ENCODE results near the gene DESI2. TPM values are rescaled to one million over a fixed set of nuclear protein-coding genes. Genes with fewer than 3 reads are reported as not detected.
A peak's percentile ranks its signal among the peaks of the same experiment; 100 is the strongest.

Gene DESI2
- total and polyA plus RNA-seq, 4 experiments from 2014 or later = 13.0 to 22.8 (median 18.9) TPM

DNA sequence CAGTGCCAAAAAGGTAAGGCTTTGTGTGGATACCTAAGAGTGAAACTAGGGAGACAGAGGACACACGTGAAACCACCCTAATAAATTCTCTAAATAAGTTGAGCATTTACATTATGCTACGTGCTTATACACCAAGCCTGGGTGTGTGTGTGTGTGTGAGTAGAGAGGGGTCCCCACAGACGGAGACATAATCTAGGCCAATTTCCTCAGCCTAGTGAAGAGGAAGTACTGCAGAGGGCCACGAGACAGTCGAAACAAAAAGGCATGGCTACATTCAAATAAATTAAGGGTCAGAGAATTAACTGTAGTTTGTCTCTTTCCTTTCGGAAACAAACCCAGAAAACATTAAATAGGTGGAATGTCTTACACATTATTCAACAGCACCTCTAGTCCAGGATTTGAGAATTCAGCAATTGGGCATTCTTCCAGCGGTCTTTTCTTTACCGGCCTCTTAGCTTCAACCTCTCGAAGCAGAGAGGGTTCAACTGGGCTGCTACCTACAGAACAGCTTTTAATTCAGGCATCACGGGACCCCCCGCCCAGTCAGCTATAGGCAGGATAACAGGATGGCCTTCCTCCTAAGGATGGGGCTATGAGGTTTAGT lies 75.0 kb downstream of the DESI2 start:
- H3K4me3 Mint-ChIP-seq = peak overlapping the region in 4 of 8 donors; percentile 5 to 58 (median 28)
- no peaks in the 10 kb centered on the region for H3K27me3 ChIP-seq (ENCODE audit: insufficient read depth, low read length)
- H3K9me3 ChIP-seq (ENCODE audit: control insufficient read depth in 1 of 2, low read length in 2 of 2) = no peaks in the 10 kb centered on the region
- intact Hi-C loops (cut with micrococcal nuclease) = no loop called here
- H3K27me3 Mint-ChIP-seq = peaks cover 0 to 12% of the 10 kb centered on the region in 2 donors
- H3K9me3 Mint-ChIP-seq = peaks cover 0 to 2% (median 0%) of the 10 kb centered on the region in 8 donors
- no peaks in the 10 kb centered on the region for H3K36me3 ChIP-seq (ENCODE audit: insufficient read depth, low read length)
- H3K4me1 ChIP-seq (ENCODE audit: insufficient read depth, low read length) = no peaks in the 10 kb centered on the region
- H3K36me3 Mint-ChIP-seq = peaks cover 0 to 4% of the 10 kb centered on the region in 2 donors
- no peak for DNase-seq
- H3K27ac Mint-ChIP-seq = no peak overlapping the region
- H3K4me3 ChIP-seq (ENCODE audit: low read length in 2 of 2) = no peak overlapping the region
- ChIA-PET POLR2A (ENCODE audit: partially characterized antibody) (no interaction called here), CTCF (ENCODE audit: partially characterized antibody) (no interaction called here)
- H3K27ac ChIP-seq (ENCODE audit: low read depth, low read length) = no peak overlapping the region
- peaks cover 7 to 15% (median 9%) of the 10 kb centered on the region in 4 donors for H3K4me1 Mint-ChIP-seq

DNA sequence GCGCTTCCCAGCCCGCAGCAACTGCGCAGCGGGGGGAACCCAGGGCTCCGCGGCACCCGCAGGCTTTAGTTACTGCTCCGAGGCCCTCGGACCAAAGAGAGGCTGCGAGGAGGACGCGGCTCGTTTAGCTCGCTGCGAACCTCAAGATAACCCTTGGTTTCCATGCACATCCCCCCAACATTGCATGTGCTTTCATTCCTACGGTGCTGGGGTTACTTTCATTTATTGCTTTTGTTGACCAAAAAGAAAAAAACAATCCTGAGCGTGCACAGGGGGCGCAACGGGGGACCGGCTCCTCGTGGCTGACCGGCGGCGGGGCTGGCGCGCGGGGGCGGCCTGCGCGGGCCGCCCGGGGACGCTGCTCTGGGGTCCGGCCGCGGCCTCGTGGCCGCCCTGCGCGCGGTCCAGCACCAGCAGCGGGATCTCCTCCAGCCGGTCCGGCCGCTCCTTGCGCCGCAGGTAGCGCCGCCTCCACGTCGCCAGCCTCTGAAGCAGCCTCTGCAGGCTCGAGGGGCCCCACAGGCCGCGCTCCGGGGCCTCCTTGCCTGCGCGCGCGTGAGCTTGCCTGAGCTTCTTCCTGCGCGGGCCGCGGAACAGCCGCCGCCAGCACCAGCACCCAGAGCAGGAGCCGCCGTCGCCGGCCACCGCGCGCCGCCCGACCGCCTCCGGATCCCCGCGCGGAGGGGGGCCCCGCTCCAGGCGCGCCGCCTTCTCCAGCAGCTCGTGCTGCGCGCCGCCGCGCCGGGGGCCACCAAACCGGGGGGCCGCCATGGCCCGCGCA lies 77.4 kb downstream of the DESI2 start:
- Mint-ChIP-seq H3K36me3 (peaks cover 0 to 4% of the 10 kb centered on the region in 2 donors), H3K27me3 (peaks cover 0 to 12% of the 10 kb centered on the region in 2 donors), H3K4me1 (peaks cover 7 to 15% (median 9%) of the 10 kb centered on the region in 4 donors), H3K9me3 (peaks cover 0 to 2% (median 0%) of the 10 kb centered on the region in 8 donors), H3K4me3 (peak overlapping the region; percentile 87 to 95 (median 92)), H3K27ac (peak overlapping the region in 5 of 7 donors; percentile 48 to 71 (median 64))
- no peak overlapping the region for H3K27ac ChIP-seq (ENCODE audit: low read depth, low read length)
- no peaks in the 10 kb centered on the region for H3K36me3 ChIP-seq (ENCODE audit: insufficient read depth, low read length)
- H3K4me3 ChIP-seq (ENCODE audit: low read length in 2 of 2) = peak overlapping the region in 1 of 2 donors; percentile 60
- CTCF ChIA-PET (ENCODE audit: partially characterized antibody) = no interaction called here
- POLR2A ChIA-PET (ENCODE audit: partially characterized antibody) = interaction anchor here (1.1 to 1.4 kb wide), 2 partner anchors 105 to 134 kb away, joined by 3 to 7 read pairs; partner anchors contain the start of genes COX20 and HNRNPU
- intact Hi-C loops (cut with micrococcal nuclease) = no loop called here
- no peaks in the 10 kb centered on the region for H3K4me1 ChIP-seq (ENCODE audit: insufficient read depth, low read length)
- peak in 4 of 5 donors; percentile 15 to 26 (median 20) for DNase-seq
- no peaks in the 10 kb centered on the region for H3K27me3 ChIP-seq (ENCODE audit: insufficient read depth, low read length)
- no peaks in the 10 kb centered on the region for H3K9me3 ChIP-seq (ENCODE audit: control insufficient read depth in 1 of 2, low read length in 2 of 2)

DNA sequence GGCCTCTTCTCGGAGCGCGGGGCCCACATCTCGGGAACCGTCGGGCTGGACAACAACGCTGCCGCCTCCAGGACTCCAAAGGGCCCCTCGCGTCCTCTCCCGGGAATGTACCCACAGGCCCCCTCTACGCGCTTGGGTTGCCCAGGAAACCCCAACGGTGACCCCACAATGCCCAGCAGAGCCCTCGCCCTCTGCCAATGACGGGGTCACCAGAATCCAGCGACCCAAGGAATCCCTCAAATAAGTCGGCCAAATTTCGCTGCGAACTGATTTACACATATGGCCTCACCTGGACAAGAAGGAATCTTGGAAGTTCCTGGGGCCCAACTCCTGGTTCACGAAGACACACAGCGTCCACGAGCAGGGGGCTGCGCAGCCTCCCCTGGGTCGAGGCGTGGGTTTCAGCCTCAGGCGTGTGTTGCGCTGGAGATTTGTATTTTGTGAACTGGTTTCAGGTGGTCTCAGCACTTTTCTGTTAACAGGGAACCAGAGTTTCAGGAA lies 78.1 kb downstream of the DESI2 start:
- Mint-ChIP-seq H3K4me3 (peak overlapping the region; percentile 75 to 84 (median 80)), H3K9me3 (peaks cover 0 to 2% (median 0%) of the 10 kb centered on the region in 8 donors), H3K27ac (peak overlapping the region in 1 of 7 donors; percentile 36), H3K27me3 (peaks cover 0 to 12% of the 10 kb centered on the region in 2 donors), H3K4me1 (peaks cover 7 to 15% (median 9%) of the 10 kb centered on the region in 4 donors), H3K36me3 (peaks cover 0 to 4% of the 10 kb centered on the region in 2 donors)
- POLR2A ChIA-PET (ENCODE audit: partially characterized antibody) = interaction anchor here (1.4 kb wide), 1 partner anchor 104 kb away, joined by 7 read pairs; the partner anchor contains the start of gene COX20
- intact Hi-C loops (cut with micrococcal nuclease) = no loop called here
- H3K4me3 ChIP-seq (ENCODE audit: low read length in 2 of 2) = no peak overlapping the region
- H3K27me3 ChIP-seq (ENCODE audit: insufficient read depth, low read length) = no peaks in the 10 kb centered on the region
- H3K36me3 ChIP-seq (ENCODE audit: insufficient read depth, low read length) = no peaks in the 10 kb centered on the region
- H3K9me3 ChIP-seq (ENCODE audit: control insufficient read depth in 1 of 2, low read length in 2 of 2) = no peaks in the 10 kb centered on the region
- no peaks in the 10 kb centered on the region for H3K4me1 ChIP-seq (ENCODE audit: insufficient read depth, low read length)
- CTCF ChIA-PET (ENCODE audit: partially characterized antibody) = no interaction called here
- no peak overlapping the region for H3K27ac ChIP-seq (ENCODE audit: low read depth, low read length)
- no peak for DNase-seq

DNA sequence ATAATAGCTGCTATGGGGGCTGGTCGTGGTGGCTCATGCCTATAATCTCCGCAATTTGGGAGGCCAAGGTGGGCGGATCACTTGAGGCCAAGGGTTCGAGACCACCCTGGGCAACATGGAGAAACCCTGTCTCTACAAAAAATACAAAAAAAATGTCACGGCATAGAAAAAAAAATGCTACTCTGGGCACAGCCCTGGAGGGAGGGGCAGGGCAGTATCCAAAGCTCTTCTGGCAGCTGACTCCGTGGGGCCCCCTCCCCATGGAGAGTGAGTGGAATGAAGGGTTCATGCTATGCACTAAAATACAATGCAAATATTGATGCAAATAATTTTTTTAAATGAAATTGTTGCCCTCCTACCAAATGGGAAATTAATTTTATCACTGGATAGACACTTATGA lies 78.7 kb downstream of the DESI2 start:
- Mint-ChIP-seq H3K27ac (no peak overlapping the region), H3K9me3 (peaks cover 0 to 2% (median 0%) of the 10 kb centered on the region in 8 donors), H3K4me3 (peak overlapping the region in 7 of 8 donors; percentile 20 to 84 (median 54)), H3K27me3 (peaks cover 0 to 12% of the 10 kb centered on the region in 2 donors), H3K4me1 (peaks cover 7 to 15% (median 9%) of the 10 kb centered on the region in 4 donors), H3K36me3 (peaks cover 0 to 4% of the 10 kb centered on the region in 2 donors)
- CTCF ChIA-PET (ENCODE audit: partially characterized antibody) = no interaction called here
- H3K4me1 ChIP-seq (ENCODE audit: insufficient read depth, low read length) = no peaks in the 10 kb centered on the region
- H3K9me3 ChIP-seq (ENCODE audit: control insufficient read depth in 1 of 2, low read length in 2 of 2) = no peaks in the 10 kb centered on the region
- H3K27ac ChIP-seq (ENCODE audit: low read depth, low read length) = no peak overlapping the region
- H3K4me3 ChIP-seq (ENCODE audit: low read length in 2 of 2) = no peak overlapping the region
- no peak for DNase-seq
- POLR2A ChIA-PET (ENCODE audit: partially characterized antibody) = no interaction called here
- H3K36me3 ChIP-seq (ENCODE audit: insufficient read depth, low read length) = no peaks in the 10 kb centered on the region
- no peaks in the 10 kb centered on the region for H3K27me3 ChIP-seq (ENCODE audit: insufficient read depth, low read length)
- intact Hi-C loops (cut with micrococcal nuclease) = no loop called here

DNA sequence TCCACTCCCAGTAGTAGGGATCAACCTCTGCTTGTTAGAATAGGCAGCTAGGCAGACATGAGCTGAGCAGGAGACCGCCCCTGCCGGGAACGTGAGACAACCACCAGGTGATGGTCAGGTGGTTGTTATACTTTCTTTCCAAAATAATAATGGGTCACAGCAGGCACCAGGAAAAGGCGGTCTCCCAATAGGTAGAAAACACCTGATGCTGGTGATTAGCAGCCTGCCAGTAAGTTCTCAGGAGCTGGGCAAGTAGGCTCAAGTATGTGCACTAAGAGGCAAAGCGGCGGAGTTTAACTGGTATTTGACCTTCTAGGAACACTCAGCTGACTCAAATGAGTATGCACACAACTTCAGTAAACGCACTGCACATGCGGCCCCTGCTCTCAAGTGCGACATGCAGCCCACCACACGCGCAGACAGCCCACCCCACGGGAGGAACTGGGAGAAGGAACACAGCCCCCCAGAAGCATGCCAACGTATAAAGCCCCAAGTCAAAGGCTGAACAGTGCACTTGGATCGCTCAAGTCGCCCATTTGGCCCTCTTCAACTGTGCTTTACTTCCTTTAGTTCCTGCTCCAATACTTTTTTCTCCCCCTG lies 80.0 kb downstream of the DESI2 start:
- no peak overlapping the region for H3K4me3 ChIP-seq (ENCODE audit: low read length in 2 of 2)
- intact Hi-C loops (cut with micrococcal nuclease) = no loop called here
- no peaks in the 10 kb centered on the region for H3K9me3 ChIP-seq (ENCODE audit: control insufficient read depth in 1 of 2, low read length in 2 of 2)
- H3K27ac ChIP-seq (ENCODE audit: low read depth, low read length) = no peak overlapping the region
- H3K4me1 Mint-ChIP-seq = peaks cover 7 to 15% (median 9%) of the 10 kb centered on the region in 4 donors
- peaks cover 0 to 4% of the 10 kb centered on the region in 2 donors for H3K36me3 Mint-ChIP-seq
- peaks cover 0 to 8% of the 10 kb centered on the region in 2 donors for H3K27me3 Mint-ChIP-seq
- peak overlapping the region in 4 of 8 donors; percentile 14 to 49 (median 48) for H3K4me3 Mint-ChIP-seq
- DNase-seq = no peak
- H3K27ac Mint-ChIP-seq = no peak overlapping the region
- no peaks in the 10 kb centered on the region for H3K4me1 ChIP-seq (ENCODE audit: insufficient read depth, low read length)
- peaks cover 0 to 2% (median 0%) of the 10 kb centered on the region in 8 donors for H3K9me3 Mint-ChIP-seq
- CTCF ChIA-PET (ENCODE audit: partially characterized antibody) = interaction anchor here (1.8 kb wide), 1 partner anchor 69 kb away, joined by 4 read pairs; no protein-coding TSS in a partner anchor
- POLR2A ChIA-PET (ENCODE audit: partially characterized antibody) = no interaction called here
- no peaks in the 10 kb centered on the region for H3K36me3 ChIP-seq (ENCODE audit: insufficient read depth, low read length)
- H3K27me3 ChIP-seq (ENCODE audit: insufficient read depth, low read length) = no peaks in the 10 kb centered on the region

DNA sequence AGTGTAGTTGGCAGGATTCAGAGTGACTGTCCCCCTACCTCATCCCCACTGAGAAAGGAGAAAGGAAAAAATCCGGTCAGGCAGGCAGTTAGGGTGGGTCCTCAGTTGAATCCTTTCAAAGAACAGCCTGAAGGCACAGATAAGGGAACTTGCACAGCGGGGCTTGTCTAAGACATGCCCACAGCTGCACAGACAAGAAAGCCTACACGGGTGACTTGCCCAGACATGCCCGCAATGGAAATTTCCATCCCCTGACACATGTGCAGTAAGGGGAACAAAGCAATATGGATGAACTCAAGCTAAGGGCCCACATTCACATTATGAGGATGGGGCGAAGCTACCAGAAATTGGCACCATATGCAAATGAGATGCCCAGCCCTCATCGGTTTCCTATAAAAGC lies 82.5 kb downstream of the DESI2 start:
- CTCF ChIA-PET (ENCODE audit: partially characterized antibody) = no interaction called here
- no peak overlapping the region for H3K27ac ChIP-seq (ENCODE audit: low read depth, low read length)
- no peak for DNase-seq
- intact Hi-C loops (cut with micrococcal nuclease) = no loop called here
- H3K9me3 ChIP-seq (ENCODE audit: control insufficient read depth in 1 of 2, low read length in 2 of 2) = no peaks in the 10 kb centered on the region
- Mint-ChIP-seq H3K4me1 (peaks cover 0 to 4% (median under 1%) of the 10 kb centered on the region in 4 donors), H3K36me3 (no peaks in the 10 kb centered on the region), H3K27me3 (no peaks in the 10 kb centered on the region), H3K9me3 (peaks cover 0 to 2% (median 0%) of the 10 kb centered on the region in 8 donors), H3K27ac (no peak overlapping the region), H3K4me3 (no peak overlapping the region)
- no peaks in the 10 kb centered on the region for H3K36me3 ChIP-seq (ENCODE audit: insufficient read depth, low read length)
- H3K4me3 ChIP-seq (ENCODE audit: low read length in 2 of 2) = no peak overlapping the region
- POLR2A ChIA-PET (ENCODE audit: partially characterized antibody) = no interaction called here
- no peaks in the 10 kb centered on the region for H3K4me1 ChIP-seq (ENCODE audit: insufficient read depth, low read length)
- H3K27me3 ChIP-seq (ENCODE audit: insufficient read depth, low read length) = no peaks in the 10 kb centered on the region

All from CD4-positive, alpha-beta memory T cell (primary cell).